ENCODE data around the gene ERC2.
"Not testable (repeated sequence)": the region's sequence is repeated elsewhere in the genome, so short reads cannot be mapped to it uniquely, and the experiment has no call there.

The ERC2 gene

GRCh38 chr3:56096999-56097398 lies 371.3 kb downstream of the ERC2 start:
- FAIRE-seq, result no peak

GRCh38 chr3:56094170-56094569 lies 374.1 kb downstream of the ERC2 start:
- DNase-seq (ENCODE audit: insufficient read length, low spot score) (no peak), FAIRE-seq (no peak)

More at GRCh38 chr3:56096999-56097398, 371.3 kb downstream of the ERC2 start:
- no peak for DNase-seq (ENCODE audit: insufficient read length, low spot score)

GRCh38 chr3:56089739-56090138 lies 378.5 kb downstream of the ERC2 start:
- FAIRE-seq (no peak), DNase-seq (ENCODE audit: insufficient read length, low spot score) (no peak)

GRCh38 chr3:56087451-56088053 lies 380.7 kb downstream of the ERC2 start:
- FAIRE-seq (no peak), DNase-seq (ENCODE audit: insufficient read length, low spot score) (no peak)

- no peak for DNase-seq (ENCODE audit: insufficient read length, low spot score)
- no peak for FAIRE-seq
These were observed 381.9 kb downstream of the ERC2 start for GRCh38 chr3:56086355-56086754.

GRCh38 chr3:56081246-56081645 lies 387.0 kb downstream of the ERC2 start:
- FAIRE-seq (no peak), DNase-seq (ENCODE audit: insufficient read length, low spot score) (no peak)

- FAIRE-seq, result no peak
These were observed 391.5 kb downstream of the ERC2 start for GRCh38 chr3:56076746-56077145.

GRCh38 chr3:56075089-56075488 lies 393.2 kb downstream of the ERC2 start:
- DNase-seq (ENCODE audit: insufficient read length, low spot score) (no peak), FAIRE-seq (no peak)

More at GRCh38 chr3:56076746-56077145, 391.5 kb downstream of the ERC2 start:
- no peak for DNase-seq (ENCODE audit: insufficient read length, low spot score)

- FAIRE-seq (no peak), DNase-seq (ENCODE audit: insufficient read length, low spot score) (no peak)
These were observed 398.5 kb downstream of the ERC2 start for GRCh38 chr3:56069766-56070165.

GRCh38 chr3:56066405-56066804 lies 401.9 kb downstream of the ERC2 start:
- DNase-seq (ENCODE audit: insufficient read length, low spot score); FAIRE-seq: not testable (repeated sequence)

GRCh38 chr3:56064684-56065083 lies 403.6 kb downstream of the ERC2 start:
- FAIRE-seq, result no peak
- DNase-seq (ENCODE audit: insufficient read length, low spot score), result no peak

GRCh38 chr3:56061279-56061626 lies 407.0 kb downstream of the ERC2 start:
- DNase-seq (ENCODE audit: insufficient read length, low spot score), result no peak
- no peak for FAIRE-seq

GRCh38 chr3:56060521-56061278 lies 407.6 kb downstream of the ERC2 start:
- FAIRE-seq (no peak), DNase-seq (ENCODE audit: insufficient read length, low spot score) (no peak)

- FAIRE-seq, result no peak
- no peak for DNase-seq (ENCODE audit: insufficient read length, low spot score)
These were observed 408.5 kb downstream of the ERC2 start for GRCh38 chr3:56059731-56060130.

GRCh38 chr3:56055951-56056350 lies 412.3 kb downstream of the ERC2 start:
- no peak for FAIRE-seq
- no peak for DNase-seq (ENCODE audit: insufficient read length, low spot score)

- no peak for FAIRE-seq
- no peak for DNase-seq (ENCODE audit: insufficient read length, low spot score)
These were observed 412.7 kb downstream of the ERC2 start for GRCh38 chr3:56055546-56055945.

GRCh38 chr3:56054844-56055243 lies 413.4 kb downstream of the ERC2 start:
- DNase-seq (ENCODE audit: insufficient read length, low spot score), result no peak

GRCh38 chr3:56053727-56054126 lies 414.5 kb downstream of the ERC2 start:
- FAIRE-seq, result no peak
- DNase-seq (ENCODE audit: insufficient read length, low spot score), result no peak

More at GRCh38 chr3:56054844-56055243, 413.4 kb downstream of the ERC2 start:
- FAIRE-seq, result no peak

- DNase-seq (ENCODE audit: insufficient read length, low spot score), result no peak
- FAIRE-seq, result no peak
These were observed 416.1 kb downstream of the ERC2 start for GRCh38 chr3:56052188-56052587.

GRCh38 chr3:56051052-56051451 lies 417.2 kb downstream of the ERC2 start:
- DNase-seq (ENCODE audit: insufficient read length, low spot score) (no peak), FAIRE-seq (no peak)

- DNase-seq (ENCODE audit: insufficient read length, low spot score), result no peak
- no peak for FAIRE-seq
These were observed 419.3 kb downstream of the ERC2 start for GRCh38 chr3:56048946-56049345.

- no peak for DNase-seq (ENCODE audit: insufficient read length, low spot score)
These were observed 419.9 kb downstream of the ERC2 start for GRCh38 chr3:56048331-56048730.

More at GRCh38 chr3:56048331-56048730, 419.9 kb downstream of the ERC2 start:
- FAIRE-seq, result no peak
